ENCODE measurements around the gene SERPINB6. TPM values are rescaled to one million over a fixed set of nuclear protein-coding genes. Genes with fewer than 3 reads are reported as not detected.

The SERPINB6 gene
- total RNA-seq, 4 donors from 2014 or later = 21.2 to 37.0 (median 35.6) TPM

DNA sequence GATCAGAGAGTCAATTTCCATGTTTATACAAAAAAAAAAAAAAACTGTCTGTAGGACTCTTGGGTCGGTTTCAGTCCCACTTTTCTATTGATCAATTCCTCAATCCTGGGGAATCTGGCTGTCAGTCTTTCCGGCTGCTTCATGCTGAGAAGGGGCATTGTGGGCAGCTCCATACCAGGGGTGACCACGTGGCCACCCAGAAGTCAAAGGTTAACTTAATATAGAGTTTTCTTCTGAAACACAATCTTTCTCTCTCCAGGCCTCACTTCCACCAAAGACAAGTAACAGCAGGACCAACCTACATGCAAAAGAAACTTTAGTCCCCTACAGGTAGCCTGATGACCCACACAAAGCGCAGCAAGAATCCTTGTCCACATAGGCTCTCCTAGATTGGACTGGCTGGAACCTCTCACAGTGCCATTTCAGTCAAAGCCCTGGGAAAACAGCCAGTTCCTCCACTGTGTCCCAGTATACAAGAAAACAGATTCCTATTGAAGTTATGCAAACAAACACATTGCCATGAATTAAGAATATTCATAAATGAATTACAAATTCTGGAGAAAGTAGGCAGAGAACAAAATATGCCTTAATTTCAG is 49.7 kb downstream of the SERPINB6 start:
- no peak overlapping the region for H3K4me3 ChIP-seq (ENCODE audit: low read depth, poor library complexity, severe bottlenecking)
- DNase-seq (ENCODE audit: low spot score in 2 of 2) = no peak
- intact Hi-C loops (cut with DNase I; ENCODE audit: low total_unique reads) = no loop called here
- WGBS, 2 donors = 85 to 87% methylated on average over 4 of the region's 4 CpGs
- TF ChIP-seq CTCF (IDR thresholded peaks at IDR 0.05) (no peak), POLR2A (IDR thresholded peaks at IDR 0.05) (no peak)

- TF ChIP-seq POLR2A (IDR thresholded peaks at IDR 0.05) (no peak), CTCF (IDR thresholded peaks at IDR 0.05) (no peak)
- intact Hi-C loops (cut with DNase I; ENCODE audit: low total_unique reads) = no loop called here
- H3K4me3 ChIP-seq (ENCODE audit: low read depth, poor library complexity, severe bottlenecking) = no peak overlapping the region
- WGBS, 2 donors = 89 to 94% methylated on average over 14 of the region's 14 CpGs
- DNase-seq (ENCODE audit: low spot score in 2 of 2) = peak in 1 of 2 donors; percentile 68
These were observed 50.7 kb downstream of the SERPINB6 start for GRCh38 chr6:2920671-2921112.

DNA sequence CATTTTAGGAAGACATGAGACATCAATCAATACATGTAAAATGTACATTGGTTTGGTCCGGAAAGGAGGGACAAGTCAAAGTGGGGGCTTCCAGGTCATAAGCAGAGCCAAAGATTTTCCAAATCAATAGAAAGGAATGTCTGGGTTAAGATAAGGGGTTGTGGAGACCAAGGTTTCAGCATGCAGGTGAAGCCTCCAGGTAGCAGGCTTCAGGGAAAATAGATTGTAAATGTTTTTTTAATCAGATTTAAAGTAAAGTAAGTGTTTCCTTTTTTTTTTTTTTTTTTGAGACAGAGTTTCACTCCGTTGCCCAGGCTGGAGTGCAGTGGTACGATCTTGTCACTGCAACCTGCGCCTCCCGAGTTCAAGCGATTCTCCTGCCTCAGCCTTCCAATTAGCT is 51.5 kb downstream of the SERPINB6 start:
- no peak overlapping the region for H3K4me3 ChIP-seq (ENCODE audit: low read depth, poor library complexity, severe bottlenecking)
- intact Hi-C loops (cut with DNase I; ENCODE audit: low total_unique reads) = loop anchor here (10.0 kb wide), 1 partner anchor 65 kb away; no protein-coding TSS in a partner anchor
- no peak for DNase-seq (ENCODE audit: low spot score in 2 of 2)
- TF ChIP-seq POLR2A (IDR thresholded peaks at IDR 0.05) (no peak), CTCF (IDR thresholded peaks at IDR 0.05) (no peak)
- 89 to 93% methylated on average over 6 of the region's 6 CpGs for WGBS, 2 donors

GRCh38 chr6:2919401-2919800 is 52.0 kb downstream of the SERPINB6 start:
- WGBS, 2 donors = 56 to 63% methylated on average over 4 of the region's 4 CpGs
- DNase-seq (ENCODE audit: low spot score in 2 of 2) = peak in 1 of 2 donors; percentile 23
- intact Hi-C loops (cut with DNase I; ENCODE audit: low total_unique reads) = loop anchor here (10.0 kb wide), 1 partner anchor 65 kb away; no protein-coding TSS in a partner anchor
- H3K4me3 ChIP-seq (ENCODE audit: low read depth, poor library complexity, severe bottlenecking) = no peak overlapping the region
- TF ChIP-seq POLR2A (IDR thresholded peaks at IDR 0.05) (no peak), CTCF (IDR thresholded peaks at IDR 0.05) (no peak)

GRCh38 chr6:2918936-2919335 is 52.4 kb downstream of the SERPINB6 start:
- TF ChIP-seq POLR2A (IDR thresholded peaks at IDR 0.05) (no peak), CTCF (IDR thresholded peaks at IDR 0.05) (no peak)
- DNase-seq (ENCODE audit: low spot score in 2 of 2) = peak in 1 of 2 donors; percentile 25

More at GRCh38 chr6:2918936-2919335, 52.4 kb downstream of the SERPINB6 start:
- intact Hi-C loops (cut with DNase I; ENCODE audit: low total_unique reads) = loop anchor here (10.0 kb wide), 1 partner anchor 64 kb away; no protein-coding TSS in a partner anchor
- H3K4me3 ChIP-seq (ENCODE audit: low read depth, poor library complexity, severe bottlenecking) = no peak overlapping the region
- WGBS, 2 donors = 63 to 83% methylated on average over 4 of the region's 4 CpGs

All from lower leg skin (tissue), 4 donors.